ENCODE data around the gene KLF16.

DNA sequence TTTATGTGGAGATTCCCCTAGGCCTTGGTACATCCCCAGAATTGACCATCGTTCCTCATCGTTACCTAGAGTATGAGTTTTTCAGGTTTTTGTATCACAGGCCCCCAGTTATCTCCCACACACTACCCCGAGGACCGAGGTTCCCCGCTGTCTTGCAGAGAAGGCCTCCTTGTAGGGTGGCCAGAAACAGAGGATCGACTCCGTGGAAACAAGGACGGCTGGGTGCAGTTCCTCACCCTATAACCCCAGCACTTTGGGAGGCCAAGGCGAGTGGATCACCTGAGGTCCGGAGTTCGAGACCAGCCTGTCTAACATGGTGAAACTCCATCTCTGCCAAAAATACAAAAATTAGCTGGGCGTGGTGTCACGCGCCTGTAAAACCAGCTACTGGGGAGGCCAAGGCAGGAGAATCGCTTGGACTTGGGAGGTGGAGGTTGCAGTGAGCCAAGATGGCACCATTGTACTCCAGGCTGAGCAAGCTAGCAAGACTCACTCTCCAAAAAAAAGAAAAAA lies 42.5 kb upstream of the KLF16 start:
- TF ChIP-seq, protein P1, sequence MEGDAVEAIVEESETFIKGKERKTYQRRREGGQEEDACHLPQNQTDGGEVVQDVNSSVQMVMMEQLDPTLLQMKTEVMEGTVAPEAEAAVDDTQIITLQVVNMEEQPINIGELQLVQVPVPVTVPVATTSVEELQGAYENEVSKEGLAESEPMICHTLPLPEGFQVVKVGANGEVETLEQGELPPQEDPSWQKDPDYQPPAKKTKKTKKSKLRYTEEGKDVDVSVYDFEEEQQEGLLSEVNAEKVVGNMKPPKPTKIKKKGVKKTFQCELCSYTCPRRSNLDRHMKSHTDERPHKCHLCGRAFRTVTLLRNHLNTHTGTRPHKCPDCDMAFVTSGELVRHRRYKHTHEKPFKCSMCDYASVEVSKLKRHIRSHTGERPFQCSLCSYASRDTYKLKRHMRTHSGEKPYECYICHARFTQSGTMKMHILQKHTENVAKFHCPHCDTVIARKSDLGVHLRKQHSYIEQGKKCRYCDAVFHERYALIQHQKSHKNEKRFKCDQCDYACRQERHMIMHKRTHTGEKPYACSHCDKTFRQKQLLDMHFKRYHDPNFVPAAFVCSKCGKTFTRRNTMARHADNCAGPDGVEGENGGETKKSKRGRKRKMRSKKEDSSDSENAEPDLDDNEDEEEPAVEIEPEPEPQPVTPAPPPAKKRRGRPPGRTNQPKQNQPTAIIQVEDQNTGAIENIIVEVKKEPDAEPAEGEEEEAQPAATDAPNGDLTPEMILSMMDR (IDR thresholded peaks at IDR 0.05) = no peak
- TF ChIP-seq POLR2A (IDR thresholded peaks at IDR 0.05) = no peak
